ENCODE measurements around the gene NLN. TPM values are rescaled to one million over a fixed set of nuclear protein-coding genes. Genes with fewer than 3 reads are reported as not detected.

NLN gene
- polyA plus RNA-seq, 1 experiment, result 15.4 TPM

GRCh38 chr5:65800775-65801174, 78.8 kb downstream of the NLN start:
- Histone ChIP-seq H3K36me3 (ENCODE audit: control insufficient read depth, insufficient read depth, low read length) (no peaks in the 10 kb centered on the region; the same call in 1 of the 2 replicates), H3K27me3 (ENCODE audit: control insufficient read depth, insufficient read depth, low read length) (no peaks in the 10 kb centered on the region), H3K4me3 (ENCODE audit: low read depth, low read length) (no peak overlapping the region)
- TF ChIP-seq CTCF (IDR thresholded peaks at IDR 0.05; ENCODE audit: insufficient read depth, low read depth, low read length), result no peak
- ChIA-PET POLR2A (no interaction called here), CTCF (interaction anchor here (0.9 kb wide), 1 partner anchor 25 kb away, joined by 3 read pairs; no protein-coding TSS in a partner anchor)
- no peak for DNase-seq (ENCODE audit: low read depth)

DNA sequence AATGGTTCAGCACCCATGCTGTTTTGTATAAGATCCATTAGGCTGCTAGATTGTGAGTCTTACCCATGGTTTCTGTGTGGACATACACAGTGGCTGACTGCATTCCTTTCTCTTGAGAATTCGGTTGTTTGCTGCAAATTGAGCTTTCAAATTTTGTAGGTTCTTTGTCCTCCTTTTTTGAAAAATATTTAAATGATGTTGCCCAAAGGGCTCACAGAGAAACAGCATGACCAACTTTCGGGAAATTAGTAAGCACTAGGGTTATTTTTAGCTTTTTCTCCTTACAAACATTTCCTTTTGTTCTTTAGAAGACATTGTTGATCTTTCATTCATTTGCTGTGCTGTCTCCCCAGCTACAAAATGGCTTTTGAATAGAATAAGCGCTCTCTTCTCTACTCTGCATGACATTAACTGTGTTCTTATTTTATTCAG, 79.4 kb downstream of the NLN start:
- no peak for TF ChIP-seq CTCF (IDR thresholded peaks at IDR 0.05; ENCODE audit: insufficient read depth, low read depth, low read length)
- ChIA-PET CTCF (interaction anchor here (0.7 to 0.9 kb wide), 2 partner anchors 25 to 88 kb away, joined by 3 read pairs; no protein-coding TSS in a partner anchor), POLR2A (interaction anchor here (0.6 kb wide), 2 partner anchors 32 to 126 kb away, joined by 3 to 7 read pairs; no protein-coding TSS in a partner anchor)
- DNase-seq (ENCODE audit: low read depth), result peak; percentile 70
- no peak overlapping the region for H3K4me3 ChIP-seq (ENCODE audit: low read depth, low read length)
- no peaks in the 10 kb centered on the region; the same call in 1 of the 2 replicates for H3K36me3 ChIP-seq (ENCODE audit: control insufficient read depth, insufficient read depth, low read length)
- no peaks in the 10 kb centered on the region for H3K27me3 ChIP-seq (ENCODE audit: control insufficient read depth, insufficient read depth, low read length)

DNA sequence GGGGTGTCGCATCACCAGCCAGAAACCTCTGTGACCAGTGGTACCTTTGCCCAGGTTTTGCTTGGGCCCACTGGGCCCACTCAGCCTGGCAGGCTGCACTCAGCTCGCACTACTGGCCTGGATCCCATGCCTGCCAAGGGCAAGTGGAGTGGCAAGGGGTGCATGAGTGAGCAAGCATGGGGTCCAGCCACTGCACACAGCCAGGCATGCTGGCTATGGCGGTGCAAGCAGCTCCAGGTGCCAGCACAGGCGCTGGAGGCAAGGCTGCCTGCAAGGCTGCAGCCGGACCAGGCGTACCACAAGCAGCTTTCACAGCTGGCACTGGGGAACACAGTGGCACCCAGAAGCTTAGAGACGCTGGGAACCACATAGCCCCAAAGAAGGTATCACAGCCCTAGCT, 80.1 kb downstream of the NLN start:
- Histone ChIP-seq H3K36me3 (ENCODE audit: control insufficient read depth, insufficient read depth, low read length) (no peaks in the 10 kb centered on the region; the same call in 1 of the 2 replicates), H3K27me3 (ENCODE audit: control insufficient read depth, insufficient read depth, low read length) (no peaks in the 10 kb centered on the region), H3K4me3 (ENCODE audit: low read depth, low read length) (no peak overlapping the region)
- CTCF ChIA-PET, result no interaction called here
- no peak for TF ChIP-seq CTCF (IDR thresholded peaks at IDR 0.05; ENCODE audit: insufficient read depth, low read depth, low read length)
- POLR2A ChIA-PET, result no interaction called here
- no peak for DNase-seq (ENCODE audit: low read depth)

GRCh38 chr5:65802820-65803219, 80.8 kb downstream of the NLN start:
- H3K36me3 ChIP-seq (ENCODE audit: control insufficient read depth, insufficient read depth, low read length), result no peaks in the 10 kb centered on the region; the same call in 1 of the 2 replicates
- ChIA-PET CTCF (no interaction called here), POLR2A (no interaction called here)

DNA sequence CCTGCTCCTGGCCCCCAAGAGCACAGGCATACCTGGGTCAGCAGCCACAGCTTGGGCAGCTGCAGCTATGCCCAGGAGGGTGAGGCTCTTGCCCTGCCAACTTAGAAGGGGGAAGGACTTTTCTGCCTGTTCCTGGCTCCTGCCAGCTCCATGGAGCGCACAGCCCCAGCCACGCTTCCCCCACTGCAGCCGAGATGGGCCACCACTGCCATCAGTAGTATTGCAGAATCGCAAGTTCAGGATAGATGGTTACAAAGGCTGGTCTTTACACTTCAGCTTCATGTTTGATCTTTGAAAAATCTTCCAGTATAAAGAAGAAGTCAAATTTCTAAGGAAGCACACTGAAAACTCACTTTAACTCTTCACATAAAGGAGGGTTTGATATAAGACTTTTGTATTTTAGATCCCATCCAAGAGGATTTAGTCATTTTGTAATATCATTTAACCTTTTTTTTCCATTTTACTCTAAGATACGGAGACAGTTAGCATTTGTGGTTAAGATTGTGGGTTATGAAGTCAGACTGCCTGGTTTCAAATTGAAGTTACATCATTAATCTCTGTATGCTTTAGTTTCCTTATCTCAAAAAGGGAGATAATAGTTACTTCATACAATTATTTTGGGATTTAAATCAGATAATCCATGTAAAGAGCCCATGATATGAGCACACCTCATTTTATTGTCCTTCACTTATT, 81.8 kb downstream of the NLN start:
- Histone ChIP-seq H3K36me3 (ENCODE audit: control insufficient read depth, insufficient read depth, low read length) (no peaks in the 10 kb centered on the region), H3K4me3 (ENCODE audit: low read depth, low read length) (no peak overlapping the region), H3K27me3 (ENCODE audit: control insufficient read depth, insufficient read depth, low read length) (no peaks in the 10 kb centered on the region)
- DNase-seq (ENCODE audit: low read depth), result no peak
- POLR2A ChIA-PET, result no interaction called here
- TF ChIP-seq CTCF (IDR thresholded peaks at IDR 0.05; ENCODE audit: insufficient read depth, low read depth, low read length), result no peak
- CTCF ChIA-PET, result no interaction called here

More at GRCh38 chr5:65802820-65803219, 80.8 kb downstream of the NLN start:
- Histone ChIP-seq H3K27me3 (ENCODE audit: control insufficient read depth, insufficient read depth, low read length) (no peaks in the 10 kb centered on the region), H3K4me3 (ENCODE audit: low read depth, low read length) (no peak overlapping the region)
- TF ChIP-seq CTCF (IDR thresholded peaks at IDR 0.05; ENCODE audit: insufficient read depth, low read depth, low read length), result no peak
- no peak for DNase-seq (ENCODE audit: low read depth)
